Measurements from ENCODE around the gene CMIP.

Gene CMIP

GRCh38 chr16:81458149-81458669 lies 13.6 kb downstream of the CMIP start:
- H3K27me3 Mint-ChIP-seq = no peaks in the 10 kb centered on the region
- peak overlapping the region; percentile 35 for H3K27ac Mint-ChIP-seq
- H3K4me1 Mint-ChIP-seq (ENCODE audit: low read depth) = peaks cover 73% of the 10 kb centered on the region
- no peak overlapping the region for H3K4me3 Mint-ChIP-seq
- H3K9me3 Mint-ChIP-seq = no peaks in the 10 kb centered on the region
- peaks cover 43% of the 10 kb centered on the region for H3K36me3 Mint-ChIP-seq (ENCODE audit: low read depth)
- DNase-seq = no peak

- H3K4me1 Mint-ChIP-seq (ENCODE audit: low read depth) = peaks cover 74% of the 10 kb centered on the region
- H3K27me3 Mint-ChIP-seq = no peaks in the 10 kb centered on the region
- H3K9me3 Mint-ChIP-seq = no peaks in the 10 kb centered on the region
- no peak overlapping the region for H3K4me3 Mint-ChIP-seq
- peaks cover 43% of the 10 kb centered on the region for H3K36me3 Mint-ChIP-seq (ENCODE audit: low read depth)
- no peak overlapping the region for H3K27ac Mint-ChIP-seq
- DNase-seq = no peak
These were observed 14.4 kb downstream of the CMIP start for GRCh38 chr16:81458827-81459598.

- Mint-ChIP-seq H3K4me1 (ENCODE audit: low read depth) (peaks cover 78% of the 10 kb centered on the region), H3K36me3 (ENCODE audit: low read depth) (peaks cover 43% of the 10 kb centered on the region), H3K27me3 (no peaks in the 10 kb centered on the region)
These were observed 15.5 kb downstream of the CMIP start for GRCh38 chr16:81460075-81460474.

GRCh38 chr16:81461243-81461642 lies 16.6 kb downstream of the CMIP start:
- Mint-ChIP-seq H3K27me3 (no peaks in the 10 kb centered on the region), H3K4me3 (no peak overlapping the region), H3K36me3 (ENCODE audit: low read depth) (peaks cover 37% of the 10 kb centered on the region), H3K4me1 (ENCODE audit: low read depth) (peaks cover 77% of the 10 kb centered on the region), H3K9me3 (no peaks in the 10 kb centered on the region), H3K27ac (no peak overlapping the region)
- DNase-seq = no peak

More at GRCh38 chr16:81460075-81460474, 15.5 kb downstream of the CMIP start:
- no peak for DNase-seq
- Mint-ChIP-seq H3K4me3 (no peak overlapping the region), H3K9me3 (no peaks in the 10 kb centered on the region), H3K27ac (peak overlapping the region; percentile 14)

- DNase-seq = no peak
- Mint-ChIP-seq H3K27me3 (no peaks in the 10 kb centered on the region), H3K4me3 (no peak overlapping the region), H3K27ac (no peak overlapping the region), H3K4me1 (ENCODE audit: low read depth) (peaks cover 80% of the 10 kb centered on the region), H3K9me3 (no peaks in the 10 kb centered on the region), H3K36me3 (ENCODE audit: low read depth) (peaks cover 32% of the 10 kb centered on the region)
These were observed 17.2 kb downstream of the CMIP start for GRCh38 chr16:81461766-81462165.

- peaks cover 72% of the 10 kb centered on the region for H3K4me1 Mint-ChIP-seq (ENCODE audit: low read depth)
These were observed 18.1 kb downstream of the CMIP start for GRCh38 chr16:81462683-81463082.

GRCh38 chr16:81463296-81463890 lies 18.8 kb downstream of the CMIP start:
- H3K4me1 Mint-ChIP-seq (ENCODE audit: low read depth) = peaks cover 74% of the 10 kb centered on the region
- H3K36me3 Mint-ChIP-seq (ENCODE audit: low read depth) = peaks cover 20% of the 10 kb centered on the region
- no peaks in the 10 kb centered on the region for H3K27me3 Mint-ChIP-seq

More at GRCh38 chr16:81462683-81463082, 18.1 kb downstream of the CMIP start:
- Mint-ChIP-seq H3K27me3 (no peaks in the 10 kb centered on the region), H3K27ac (peak overlapping the region; percentile 60), H3K9me3 (no peaks in the 10 kb centered on the region), H3K36me3 (ENCODE audit: low read depth) (peaks cover 23% of the 10 kb centered on the region), H3K4me3 (no peak overlapping the region)
- DNase-seq = no peak

GRCh38 chr16:81464279-81464678 lies 19.7 kb downstream of the CMIP start:
- H3K27ac Mint-ChIP-seq = no peak overlapping the region
- DNase-seq = no peak
- peaks cover 75% of the 10 kb centered on the region for H3K4me1 Mint-ChIP-seq (ENCODE audit: low read depth)
- no peaks in the 10 kb centered on the region for H3K9me3 Mint-ChIP-seq
- peaks cover 12% of the 10 kb centered on the region for H3K36me3 Mint-ChIP-seq (ENCODE audit: low read depth)
- no peaks in the 10 kb centered on the region for H3K27me3 Mint-ChIP-seq
- H3K4me3 Mint-ChIP-seq = no peak overlapping the region

More at GRCh38 chr16:81463296-81463890, 18.8 kb downstream of the CMIP start:
- Mint-ChIP-seq H3K9me3 (no peaks in the 10 kb centered on the region), H3K4me3 (no peak overlapping the region), H3K27ac (no peak overlapping the region)
- DNase-seq = no peak

GRCh38 chr16:81465375-81465943 lies 20.9 kb downstream of the CMIP start:
- Mint-ChIP-seq H3K27ac (no peak overlapping the region), H3K4me3 (no peak overlapping the region), H3K27me3 (no peaks in the 10 kb centered on the region), H3K36me3 (ENCODE audit: low read depth) (peaks cover 9% of the 10 kb centered on the region), H3K9me3 (no peaks in the 10 kb centered on the region), H3K4me1 (ENCODE audit: low read depth) (peaks cover 77% of the 10 kb centered on the region)
- DNase-seq = no peak

- H3K4me1 Mint-ChIP-seq (ENCODE audit: low read depth) = peaks cover 75% of the 10 kb centered on the region
- no peaks in the 10 kb centered on the region for H3K9me3 Mint-ChIP-seq
- peaks cover 4% of the 10 kb centered on the region for H3K36me3 Mint-ChIP-seq (ENCODE audit: low read depth)
- no peak overlapping the region for H3K27ac Mint-ChIP-seq
- no peaks in the 10 kb centered on the region for H3K27me3 Mint-ChIP-seq
- no peak overlapping the region for H3K4me3 Mint-ChIP-seq
- DNase-seq = no peak
These were observed 21.9 kb downstream of the CMIP start for GRCh38 chr16:81466356-81466980.

GRCh38 chr16:81467072-81467471 lies 22.5 kb downstream of the CMIP start:
- no peak for DNase-seq
- Mint-ChIP-seq H3K4me3 (no peak overlapping the region), H3K36me3 (ENCODE audit: low read depth) (peaks cover 8% of the 10 kb centered on the region), H3K9me3 (no peaks in the 10 kb centered on the region), H3K4me1 (ENCODE audit: low read depth) (peaks cover 75% of the 10 kb centered on the region), H3K27me3 (no peaks in the 10 kb centered on the region), H3K27ac (no peak overlapping the region)

- no peak overlapping the region for H3K4me3 Mint-ChIP-seq
- H3K36me3 Mint-ChIP-seq (ENCODE audit: low read depth) = peaks cover 5% of the 10 kb centered on the region
- H3K27ac Mint-ChIP-seq = peak overlapping the region; percentile 42
- no peaks in the 10 kb centered on the region for H3K27me3 Mint-ChIP-seq
- H3K4me1 Mint-ChIP-seq (ENCODE audit: low read depth) = peaks cover 75% of the 10 kb centered on the region
- DNase-seq = no peak
- no peaks in the 10 kb centered on the region for H3K9me3 Mint-ChIP-seq
These were observed 23.2 kb downstream of the CMIP start for GRCh38 chr16:81467815-81468214.

GRCh38 chr16:81468269-81468902 lies 23.8 kb downstream of the CMIP start:
- Mint-ChIP-seq H3K4me1 (ENCODE audit: low read depth) (peaks cover 76% of the 10 kb centered on the region), H3K27ac (peak overlapping the region; percentile 86), H3K4me3 (no peak overlapping the region), H3K36me3 (ENCODE audit: low read depth) (peaks cover 5% of the 10 kb centered on the region), H3K27me3 (no peaks in the 10 kb centered on the region), H3K9me3 (no peaks in the 10 kb centered on the region)
- no peak for DNase-seq

- Mint-ChIP-seq H3K4me1 (ENCODE audit: low read depth) (peaks cover 73% of the 10 kb centered on the region), H3K36me3 (ENCODE audit: low read depth) (peaks cover 5% of the 10 kb centered on the region), H3K27ac (peak overlapping the region; percentile 86), H3K27me3 (no peaks in the 10 kb centered on the region), H3K4me3 (peak overlapping the region; percentile 1), H3K9me3 (no peaks in the 10 kb centered on the region)
- DNase-seq = no peak
These were observed 24.6 kb downstream of the CMIP start for GRCh38 chr16:81469183-81469677.
